HG03439 (cell line): ENCODE data around the gene DACT2.
"Not testable (repeated sequence)": the region's sequence is repeated elsewhere in the genome, so short reads cannot be mapped to it uniquely, and the experiment has no call there.

Experiments
- ATAC-seq: cut with Tn5 transposase; IDR thresholded peaks from one replicate; pipeline ENCODE4 v1.9.1; 2021; ENCODE audit warnings: mild to moderate bottlenecking, moderate library complexity; ENCODE audit not compliant: unreplicated experiment

The DACT2 gene

GRCh38 chr6:168319279-168320111 is at the start of gene DACT2:
Gene DACT2, minus strand, starts transcription at chr6:168319777. Its CDS starts 144 bp downstream, at chr6:168319633.
- ATAC-seq: no peak

GRCh38 chr6:168368936-168369335 is 49.4 kb upstream of the DACT2 start:
- no peak for ATAC-seq

- no peak for ATAC-seq
These were observed 48.7 kb upstream of the DACT2 start for GRCh38 chr6:168368066-168368820.

GRCh38 chr6:168367285-168367751 is 47.7 kb upstream of the DACT2 start:
- no peak for ATAC-seq

- ATAC-seq: no peak
These were observed 46.9 kb upstream of the DACT2 start for GRCh38 chr6:168366473-168366872.

GRCh38 chr6:168365422-168366165 is 46.0 kb upstream of the DACT2 start:
- no peak for ATAC-seq

GRCh38 chr6:168364793-168365421 is 45.3 kb upstream of the DACT2 start:
- no peak for ATAC-seq

- ATAC-seq: no peak
These were observed 44.5 kb upstream of the DACT2 start for GRCh38 chr6:168363811-168364792.

GRCh38 chr6:168363302-168363701 is 43.7 kb upstream of the DACT2 start:
- ATAC-seq: no peak

GRCh38 chr6:168362276-168362990 is 42.9 kb upstream of the DACT2 start:
- no peak for ATAC-seq

GRCh38 chr6:168361766-168362165 is 42.2 kb upstream of the DACT2 start:
- ATAC-seq: no peak

GRCh38 chr6:168359794-168360193 is 40.2 kb upstream of the DACT2 start:
- ATAC-seq: no peak

- no peak for ATAC-seq
These were observed 39.4 kb upstream of the DACT2 start for GRCh38 chr6:168358842-168359420.

- not testable (repeated sequence) for ATAC-seq
These were observed 37.3 kb upstream of the DACT2 start for GRCh38 chr6:168356872-168357271.

- ATAC-seq: no peak
These were observed 36.3 kb upstream of the DACT2 start for GRCh38 chr6:168355716-168356522.

GRCh38 chr6:168354338-168354737 is 34.8 kb upstream of the DACT2 start:
- no peak for ATAC-seq

GRCh38 chr6:168353041-168353440 is 33.5 kb upstream of the DACT2 start:
- ATAC-seq: no peak

GRCh38 chr6:168352096-168352495 is 32.5 kb upstream of the DACT2 start:
- ATAC-seq: no peak
